ENCODE data around the gene TRAF1.

Gene TRAF1

GRCh38 chr9:120866651-120867050 is 59.9 kb downstream of the TRAF1 start:
- no peak for DNase-seq

- DNase-seq: no peak
Observed at GRCh38 chr9:120865809-120866208, 60.8 kb downstream of the TRAF1 start.

GRCh38 chr9:120865176-120865575 is 61.4 kb downstream of the TRAF1 start:
- no peak for DNase-seq

- no peak for DNase-seq
Observed at GRCh38 chr9:120864719-120865118, 61.9 kb downstream of the TRAF1 start.

- no peak for DNase-seq
Observed at GRCh38 chr9:120863833-120864232, 62.8 kb downstream of the TRAF1 start.

- DNase-seq: peak; percentile 45
Observed at GRCh38 chr9:120862452-120862851, 64.1 kb downstream of the TRAF1 start.

- DNase-seq: no peak
Observed at GRCh38 chr9:120861935-120862334, 64.7 kb downstream of the TRAF1 start.

GRCh38 chr9:120860083-120860482 is 66.5 kb downstream of the TRAF1 start:
- peak; percentile 34 for DNase-seq

- DNase-seq: peak; percentile 35
Observed at GRCh38 chr9:120859361-120859760, 67.2 kb downstream of the TRAF1 start.

- no peak for DNase-seq
Observed at GRCh38 chr9:120857902-120858301, 68.7 kb downstream of the TRAF1 start.

GRCh38 chr9:120857481-120857880 is 69.1 kb downstream of the TRAF1 start:
- no peak for DNase-seq

- no peak for DNase-seq
Observed at GRCh38 chr9:120856700-120857099, 69.9 kb downstream of the TRAF1 start.

- DNase-seq: no peak
Observed at GRCh38 chr9:120855827-120856670, 70.5 kb downstream of the TRAF1 start.

GRCh38 chr9:120854596-120855327 is 71.8 kb downstream of the TRAF1 start:
- DNase-seq: no peak

GRCh38 chr9:120853198-120853597 is 73.4 kb downstream of the TRAF1 start:
- no peak for DNase-seq
